WTC11 (cell line): ENCODE measurements around the gene CADM1. TPM values are rescaled to one million over a fixed set of nuclear protein-coding genes. Genes with fewer than 3 reads are reported as not detected.

Source experiments
- ATAC-seq: fragments of 200-7000 bp; cut with Tn5 transposase; 2 replicates; pipeline ENCODE4 v1.10.0; 2021; ENCODE audit warnings: mild to moderate bottlenecking, moderate library complexity
- CTCF ChIA-PET: fragments of 300-600 bp; sonication (Branson Sonifier 250); formaldehyde crosslinking; loops from one replicate; lab custom pipeline; 2021; ENCODE audit warnings: antibody characterized with exemption; lab: Charles Lee
- POLR2A ChIA-PET: fragments of 350-600 bp; sonication (Branson Sonifier 250); formaldehyde crosslinking; loops from one replicate; lab custom pipeline; 2021; ENCODE audit warnings: antibody characterized with exemption; lab: Charles Lee
- DNase-seq: peaks from one replicate; pipeline ENCODE4 v3.0.0; 2021; ENCODE audit warnings: low spot score
- H3K27ac Mint-ChIP-seq: 2 replicates; pipeline ENCODE4 v1.8.0; 2021; ENCODE audit warnings: mixed read lengths
- H3K27me3 Mint-ChIP-seq: 2 replicates; pipeline ENCODE4 v1.8.0; 2021; ENCODE audit warnings: low read depth, mild to moderate bottlenecking, moderate library complexity, mixed read lengths
- H3K36me3 Mint-ChIP-seq: 2 replicates; pipeline ENCODE4 v1.8.0; 2021; ENCODE audit warnings: mixed read lengths
- H3K4me1 Mint-ChIP-seq: 2 replicates; pipeline ENCODE4 v1.8.0; 2022; ENCODE audit warnings: mixed read lengths
- H3K4me3 Mint-ChIP-seq: 2 replicates; pipeline ENCODE4 v1.8.0; 2021; ENCODE audit warnings: mild to moderate bottlenecking, moderate library complexity, mixed read lengths
- H3K9me3 Mint-ChIP-seq: 2 replicates; pipeline ENCODE4 v1.8.0; 2021; ENCODE audit warnings: mixed read lengths
- CDX4 ChIP-seq: fragments of 250-450 bp; sonication (Bioruptor Pico); IDR thresholded peaks from 2 replicates; pipeline ENCODE4 v1.9.0; 2021; ENCODE audit warnings: moderate library complexity, mild to moderate bottlenecking, inconsistent platforms, borderline replicate concordance
- CREM ChIP-seq: sonication (generic); formaldehyde crosslinking; IDR thresholded peaks from 2 replicates; pipeline ENCODE4 v1.8.1; 2022; ENCODE audit warnings: mild to moderate bottlenecking, missing genetic modification reagents, moderate library complexity
- E2F5 ChIP-seq: sonication (generic); formaldehyde crosslinking; IDR thresholded peaks from 2 replicates; pipeline ENCODE4 v1.8.1; 2022; ENCODE audit warnings: mild to moderate bottlenecking, moderate library complexity, missing genetic modification reagents
- ERG ChIP-seq: fragments of 250-450 bp; sonication (Bioruptor Pico); IDR thresholded peaks from 2 replicates; pipeline ENCODE4 v1.8.0; 2021; ENCODE audit warnings: mild to moderate bottlenecking
- HMGA2 ChIP-seq: fragments of 250-450 bp; sonication (Bioruptor Pico); IDR thresholded peaks from 2 replicates; pipeline ENCODE4 v1.4.0; 2021; ENCODE audit warnings: mild to moderate bottlenecking, moderate library complexity
- HMGXB4 ChIP-seq: sonication (generic); formaldehyde crosslinking; IDR thresholded peaks from 2 replicates; pipeline ENCODE4 v1.8.1; 2023; ENCODE audit warnings: mild to moderate bottlenecking, moderate library complexity, missing genetic modification reagents
- KAT7 ChIP-seq: sonication (generic); formaldehyde crosslinking; IDR thresholded peaks from 2 replicates; pipeline ENCODE4 v1.8.1; 2023; ENCODE audit warnings: missing genetic modification reagents, mild to moderate bottlenecking, borderline replicate concordance
- NFATC4 ChIP-seq: fragments of 250-450 bp; sonication (Bioruptor Pico); IDR thresholded peaks from 2 replicates; pipeline ENCODE4 v1.9.0; 2021; ENCODE audit warnings: mild to moderate bottlenecking
- PRDM15 ChIP-seq: sonication (generic); formaldehyde crosslinking; IDR thresholded peaks from 2 replicates; pipeline ENCODE4 v1.8.0; 2022; ENCODE audit warnings: missing genetic modification reagents
- RELA ChIP-seq: sonication (generic); formaldehyde crosslinking; IDR thresholded peaks from 2 replicates; pipeline ENCODE4 v1.8.1; 2022; ENCODE audit warnings: missing genetic modification reagents, mild to moderate bottlenecking, borderline replicate concordance
- USF1 ChIP-seq: sonication (generic); formaldehyde crosslinking; IDR thresholded peaks from 2 replicates; pipeline ENCODE4 v1.8.0; 2022; ENCODE audit warnings: mild to moderate bottlenecking, missing genetic modification reagents
- ZMAT4 ChIP-seq: fragments of 250-450 bp; sonication (Bioruptor Pico); IDR thresholded peaks from 2 replicates; pipeline ENCODE4 v1.9.0; 2021; ENCODE audit warnings: mild to moderate bottlenecking
- ZNF263 ChIP-seq: sonication (generic); formaldehyde crosslinking; IDR thresholded peaks from 2 replicates; pipeline ENCODE4 v1.8.1; 2022; ENCODE audit warnings: low read depth, mild to moderate bottlenecking, moderate library complexity, missing genetic modification reagents
- ZNF317 ChIP-seq: sonication (generic); formaldehyde crosslinking; IDR thresholded peaks from 2 replicates; pipeline ENCODE4 v1.8.1; 2023; ENCODE audit warnings: low read depth, mild to moderate bottlenecking, moderate library complexity, missing genetic modification reagents, borderline replicate concordance
- total RNA-seq: library from RNA; stranded (reverse); gene quantifications from 3 replicates; pipeline ENCODE4 v1.2.3, GENCODE V29; 2021

The CADM1 gene
- total RNA-seq, 1 experiment from 2014 or later, result 26.8 TPM

- TF ChIP-seq HMGXB4 (CRISPR knock-in tag) (no peak), RELA (CRISPR knock-in tag) (no peak), CREM (no peak), ZMAT4 (no peak)
These were observed 205.8 kb downstream of the CADM1 start (continued) for GRCh38 chr11:115298300-115299012.

GRCh38 chr11:115297330-115297729 lies 206.9 kb downstream of the CADM1 start:
- Mint-ChIP-seq H3K27ac (no peak overlapping the region), H3K4me1 (no peaks in the 10 kb centered on the region), H3K27me3 (no peaks in the 10 kb centered on the region), H3K4me3 (no peak overlapping the region), H3K9me3 (0 out of 2 replicates have a peak, but pooled peaks cover 3% of the 10 kb centered on the region), H3K36me3 (no peaks in the 10 kb centered on the region)
- TF ChIP-seq HMGA2 (CRISPR knock-in tag) (no peak), KAT7 (CRISPR knock-in tag) (no peak), NFATC4 (CRISPR knock-in tag) (no peak), ERG (no peak), CDX4 (CRISPR knock-in tag) (no peak), ZNF263 (CRISPR knock-in tag) (no peak), USF1 (CRISPR knock-in tag) (no peak), PRDM15 (CRISPR knock-in tag) (no peak), ZNF317 (no peak), E2F5 (CRISPR knock-in tag) (no peak)
- CTCF ChIA-PET, result interaction anchor here (0.9 kb wide), 1 partner anchor 81 kb away, joined by 3 read pairs; no protein-coding TSS in a partner anchor
- DNase-seq, result no peak
- ATAC-seq, result no peak
- POLR2A ChIA-PET, result no interaction called here
